ENCODE results near the gene TNIP1. TPM values are rescaled to one million over a fixed set of nuclear protein-coding genes. Genes with fewer than 3 reads are reported as not detected.

The TNIP1 gene
- total RNA-seq, 4 donors from 2014 or later, result 112 to 228 (median 188) TPM

- Histone ChIP-seq H3K27ac (peak overlapping the region; percentile 94 to 99 (median 96)), H3K27me3 (no peaks in the 10 kb centered on the region), H3K4me1 (peaks cover 66 to 73% of the 10 kb centered on the region in 2 donors), H3K4me3 (peak overlapping the region; percentile 43 to 95 (median 88)), H3K36me3 (peaks cover 3 to 43% of the 10 kb centered on the region in 2 donors), H3K9me3 (no peaks in the 10 kb centered on the region)
- DNase-seq, result peak in 1 of 2 donors; percentile 30
- no peak for ATAC-seq
- in situ Hi-C loops (cut with MboI; ENCODE audit: low sequenced_read_pairs in 4 of 4) (no loop called here), intact Hi-C loops (cut with DNase I; ENCODE audit: low total_unique reads) (loop anchor here (10.0 kb wide), 1 partner anchor 370 kb away; no protein-coding TSS in a partner anchor)
- TF ChIP-seq POLR2A (IDR thresholded peaks at IDR 0.05) (no peak), CTCF (IDR thresholded peaks at IDR 0.05 in 4 of 5, conservative IDR thresholded peaks at IDR 0.05 in 1 of 5) (no peak)
Observed at GRCh38 chr5:151024440-151025249, 56.2 kb downstream of the TNIP1 start.

GRCh38 chr5:151023651-151024050, 57.2 kb downstream of the TNIP1 start:
- TF ChIP-seq POLR2A (IDR thresholded peaks at IDR 0.05) (peak in 1 of 2 donors; percentile 31), CTCF (IDR thresholded peaks at IDR 0.05 in 4 of 5, conservative IDR thresholded peaks at IDR 0.05 in 1 of 5) (no peak)
- H3K27me3 ChIP-seq, result no peaks in the 10 kb centered on the region
- peaks cover 67 to 70% of the 10 kb centered on the region in 2 donors for H3K4me1 ChIP-seq
- H3K36me3 ChIP-seq, result peaks cover 3 to 33% of the 10 kb centered on the region in 2 donors
- no peaks in the 10 kb centered on the region for H3K9me3 ChIP-seq
- intact Hi-C loops (cut with DNase I; ENCODE audit: low total_unique reads), result loop anchor here (2.0 to 10.0 kb wide), 2 partner anchors 17 to 369 kb away; no protein-coding TSS in a partner anchor
- H3K27ac ChIP-seq, result peak overlapping the region; percentile 94 to 99 (median 96)
- DNase-seq (peak; percentile 73 to 91), ATAC-seq (peak; percentile 41 to 63)
- in situ Hi-C loops (cut with MboI; ENCODE audit: low sequenced_read_pairs in 4 of 4), result no loop called here
- peak overlapping the region; percentile 84 to 97 (median 94) for H3K4me3 ChIP-seq

- TF ChIP-seq CTCF (IDR thresholded peaks at IDR 0.05 in 4 of 5, conservative IDR thresholded peaks at IDR 0.05 in 1 of 5) (no peak), POLR2A (IDR thresholded peaks at IDR 0.05) (no peak)
- ATAC-seq (peak; percentile 69 to 70), DNase-seq (peak; percentile 89 to 97)
- intact Hi-C loops (cut with DNase I; ENCODE audit: low total_unique reads), result loop anchor here (2.0 to 10.0 kb wide), 2 partner anchors 18 to 368 kb away; no protein-coding TSS in a partner anchor
- Histone ChIP-seq H3K4me3 (peak overlapping the region; percentile 84 to 97 (median 94)), H3K36me3 (peaks cover 3 to 28% of the 10 kb centered on the region in 2 donors), H3K4me1 (peaks cover 67 to 70% of the 10 kb centered on the region in 2 donors), H3K9me3 (no peaks in the 10 kb centered on the region), H3K27ac (peak overlapping the region; percentile 94 to 99 (median 96)), H3K27me3 (no peaks in the 10 kb centered on the region)
- in situ Hi-C loops (cut with MboI; ENCODE audit: low sequenced_read_pairs in 4 of 4), result no loop called here
Observed at GRCh38 chr5:151023047-151023615, 57.7 kb downstream of the TNIP1 start.

GRCh38 chr5:151022511-151023018, 58.3 kb downstream of the TNIP1 start:
- Histone ChIP-seq H3K27me3 (no peaks in the 10 kb centered on the region), H3K27ac (peak overlapping the region; percentile 94 to 99 (median 96)), H3K9me3 (no peaks in the 10 kb centered on the region), H3K36me3 (peaks cover 3 to 23% of the 10 kb centered on the region in 2 donors), H3K4me1 (peaks cover 65% of the 10 kb centered on the region in 2 donors), H3K4me3 (peak overlapping the region; percentile 84 to 97 (median 94))
- DNase-seq (peak in 1 of 2 donors; percentile 70), ATAC-seq (peak; percentile 24 to 38)
- intact Hi-C loops (cut with DNase I; ENCODE audit: low total_unique reads), result loop anchor here (2.0 to 10.0 kb wide), 2 partner anchors 18 to 368 kb away; no protein-coding TSS in a partner anchor
- TF ChIP-seq POLR2A (IDR thresholded peaks at IDR 0.05), result peak; percentile 47 to 80
- no peak for TF ChIP-seq CTCF (IDR thresholded peaks at IDR 0.05 in 4 of 5, conservative IDR thresholded peaks at IDR 0.05 in 1 of 5)
- in situ Hi-C loops (cut with MboI; ENCODE audit: low sequenced_read_pairs in 4 of 4), result no loop called here

Measured in gastrocnemius medialis (tissue), 4 donors.